IPS-18c (cell line): ENCODE results near the gene DNAJC30.
"Not testable (repeated sequence)": the region's sequence is repeated elsewhere in the genome, so short reads cannot be mapped to it uniquely, and the experiment has no call there.

Experiments
- H3K4me3 ChIP-seq: 2 replicates; pipeline ENCODE4 v1.7.0; 2013; ENCODE audit warnings: low read depth, mild to moderate bottlenecking, low read length, moderate library complexity; ENCODE audit not compliant: insufficient read depth
- H3K9me3 ChIP-seq: one replicate; pipeline ENCODE4 v1.6.1; 2013; ENCODE audit warnings: mild to moderate bottlenecking, low read length, moderate library complexity; ENCODE audit not compliant: control insufficient read depth, insufficient read depth

Gene DNAJC30

GRCh38 chr7:73699370-73700068 is 16.3 kb upstream of the DNAJC30 start:
- Histone ChIP-seq H3K4me3 (no peak overlapping the region), H3K9me3 (no peaks in the 10 kb centered on the region)

- no peak overlapping the region for H3K4me3 ChIP-seq
- H3K9me3 ChIP-seq = no peaks in the 10 kb centered on the region
These were observed 15.2 kb upstream of the DNAJC30 start for GRCh38 chr7:73698410-73698809.

GRCh38 chr7:73696372-73696771 is 13.1 kb upstream of the DNAJC30 start:
- H3K4me3 ChIP-seq = no peak overlapping the region
- no peaks in the 10 kb centered on the region for H3K9me3 ChIP-seq

- no peaks in the 10 kb centered on the region for H3K9me3 ChIP-seq
- H3K4me3 ChIP-seq = no peak overlapping the region
These were observed 7.4 kb upstream of the DNAJC30 start for GRCh38 chr7:73690646-73691045.

GRCh38 chr7:73688288-73688687 is 5.0 kb upstream of the DNAJC30 start:
- Histone ChIP-seq H3K4me3 (no peak overlapping the region), H3K9me3 (no peaks in the 10 kb centered on the region)

GRCh38 chr7:73685311-73685710 is 2.1 kb upstream of the DNAJC30 start:
- no peak overlapping the region for H3K4me3 ChIP-seq
- no peaks in the 10 kb centered on the region for H3K9me3 ChIP-seq

GRCh38 chr7:73683788-73684693 is 788 bp upstream of the DNAJC30 start:
- Histone ChIP-seq H3K9me3 (no peaks in the 10 kb centered on the region), H3K4me3 (peak overlapping the region; percentile 95)

GRCh38 chr7:73682745-73683055 is 553 bp downstream of the DNAJC30 start:
- Histone ChIP-seq H3K4me3 (peak overlapping the region; percentile 95), H3K9me3 (no peaks in the 10 kb centered on the region)

GRCh38 chr7:73681031-73681430 is 2.2 kb downstream of the DNAJC30 start:
- no peak overlapping the region for H3K4me3 ChIP-seq
- H3K9me3 ChIP-seq = no peaks in the 10 kb centered on the region

GRCh38 chr7:73680501-73680900 is 2.8 kb downstream of the DNAJC30 start:
- Histone ChIP-seq H3K4me3 (no peak overlapping the region), H3K9me3 (no peaks in the 10 kb centered on the region)

- no peak overlapping the region for H3K4me3 ChIP-seq
- H3K9me3 ChIP-seq = no peaks in the 10 kb centered on the region
These were observed 3.5 kb downstream of the DNAJC30 start for GRCh38 chr7:73679709-73680108.

GRCh38 chr7:73678862-73679261 is 4.4 kb downstream of the DNAJC30 start:
- Histone ChIP-seq H3K4me3 (no peak overlapping the region), H3K9me3 (no peaks in the 10 kb centered on the region)

GRCh38 chr7:73676062-73676461 is 7.2 kb downstream of the DNAJC30 start:
- not testable (repeated sequence) for H3K9me3 ChIP-seq, H3K4me3 ChIP-seq

- H3K9me3 ChIP-seq = no peaks in the 10 kb centered on the region
These were observed 8.7 kb downstream of the DNAJC30 start for GRCh38 chr7:73674468-73675124.

GRCh38 chr7:73671857-73672445 is 11.3 kb downstream of the DNAJC30 start:
- Histone ChIP-seq H3K9me3 (no peaks in the 10 kb centered on the region), H3K4me3 (no peak overlapping the region)

More at GRCh38 chr7:73674468-73675124, 8.7 kb downstream of the DNAJC30 start:
- H3K4me3 ChIP-seq = no peak overlapping the region

GRCh38 chr7:73671322-73671661 is 12.0 kb downstream of the DNAJC30 start:
- Histone ChIP-seq H3K9me3 (no peaks in the 10 kb centered on the region), H3K4me3 (no peak overlapping the region)

GRCh38 chr7:73669858-73670385 is 13.3 kb downstream of the DNAJC30 start:
- H3K9me3 ChIP-seq = no peaks in the 10 kb centered on the region
- H3K4me3 ChIP-seq = no peak overlapping the region
